ENCODE measurements around the gene RGS14. TPM values are rescaled to one million over a fixed set of nuclear protein-coding genes. Genes with fewer than 3 reads are reported as not detected.

Gene RGS14
- total and polyA plus RNA-seq, 2 experiments from 2014 or later = 23.5 to 37.9 TPM

GRCh38 chr5:177343777-177344176 is 13.9 kb upstream of the RGS14 start:
- Histone ChIP-seq H3K4me3 (no peak overlapping the region), H4K20me1 (replicated peaks; ENCODE audit: insufficient read depth) (peaks cover 33% of the 10 kb centered on the region), H3K9me2 (ENCODE audit: insufficient read depth) (no peaks in the 10 kb centered on the region), H3K36me3 (ENCODE audit: insufficient read depth) (0 out of 2 replicates have a peak, but pooled peaks cover 6% of the 10 kb centered on the region), H3K4me2 (no peak overlapping the region), H3K79me2 (replicated peaks; ENCODE audit: insufficient read depth) (peaks cover 87% of the 10 kb centered on the region), H3K27me3 (ENCODE audit: insufficient read depth) (no peaks in the 10 kb centered on the region), H3K27ac (ENCODE audit: low read depth) (no peak overlapping the region), H3F3A (replicated peaks; ENCODE audit: low read depth) (no peaks in the 10 kb centered on the region), H3K4me1 (ENCODE audit: insufficient read depth) (no peaks in the 10 kb centered on the region; the same call in 1 of the 2 replicates), H2AFZ (no peak overlapping the region)
- Mint-ChIP-seq H3K27ac (no peak overlapping the region), H3K4me3 (no peak overlapping the region), H3K36me3 (ENCODE audit: low read depth) (peaks cover 34% of the 10 kb centered on the region), H3K4me1 (peaks cover 10% of the 10 kb centered on the region), H3K27me3 (ENCODE audit: insufficient read depth, low read depth, poor library complexity) (peaks cover 1% of the 10 kb centered on the region), H3K9me3 (no peaks in the 10 kb centered on the region)
- ATAC-seq (no peak), DNase-seq (ENCODE audit: low spot score) (no peak)
- TF ChIP-seq ZNF331 (CRISPR knock-in tag; IDR thresholded peaks at IDR 0.05; ENCODE audit: low read depth) = no peak
- TF ChIP-seq ZNF462 (CRISPR knock-in tag; IDR thresholded peaks at IDR 0.05) = no peak
- TF ChIP-seq NANOG (IDR thresholded peaks at IDR 0.05; ENCODE audit: borderline replicate concordance) = no peak
- no peak for TF ChIP-seq ZNF114 (CRISPR knock-in tag; IDR thresholded peaks at IDR 0.05)
- no peak for TF ChIP-seq EZH2 (IDR thresholded peaks at IDR 0.05; ENCODE audit: low read depth, unreplicated experiment)
- TF ChIP-seq, protein P1, sequence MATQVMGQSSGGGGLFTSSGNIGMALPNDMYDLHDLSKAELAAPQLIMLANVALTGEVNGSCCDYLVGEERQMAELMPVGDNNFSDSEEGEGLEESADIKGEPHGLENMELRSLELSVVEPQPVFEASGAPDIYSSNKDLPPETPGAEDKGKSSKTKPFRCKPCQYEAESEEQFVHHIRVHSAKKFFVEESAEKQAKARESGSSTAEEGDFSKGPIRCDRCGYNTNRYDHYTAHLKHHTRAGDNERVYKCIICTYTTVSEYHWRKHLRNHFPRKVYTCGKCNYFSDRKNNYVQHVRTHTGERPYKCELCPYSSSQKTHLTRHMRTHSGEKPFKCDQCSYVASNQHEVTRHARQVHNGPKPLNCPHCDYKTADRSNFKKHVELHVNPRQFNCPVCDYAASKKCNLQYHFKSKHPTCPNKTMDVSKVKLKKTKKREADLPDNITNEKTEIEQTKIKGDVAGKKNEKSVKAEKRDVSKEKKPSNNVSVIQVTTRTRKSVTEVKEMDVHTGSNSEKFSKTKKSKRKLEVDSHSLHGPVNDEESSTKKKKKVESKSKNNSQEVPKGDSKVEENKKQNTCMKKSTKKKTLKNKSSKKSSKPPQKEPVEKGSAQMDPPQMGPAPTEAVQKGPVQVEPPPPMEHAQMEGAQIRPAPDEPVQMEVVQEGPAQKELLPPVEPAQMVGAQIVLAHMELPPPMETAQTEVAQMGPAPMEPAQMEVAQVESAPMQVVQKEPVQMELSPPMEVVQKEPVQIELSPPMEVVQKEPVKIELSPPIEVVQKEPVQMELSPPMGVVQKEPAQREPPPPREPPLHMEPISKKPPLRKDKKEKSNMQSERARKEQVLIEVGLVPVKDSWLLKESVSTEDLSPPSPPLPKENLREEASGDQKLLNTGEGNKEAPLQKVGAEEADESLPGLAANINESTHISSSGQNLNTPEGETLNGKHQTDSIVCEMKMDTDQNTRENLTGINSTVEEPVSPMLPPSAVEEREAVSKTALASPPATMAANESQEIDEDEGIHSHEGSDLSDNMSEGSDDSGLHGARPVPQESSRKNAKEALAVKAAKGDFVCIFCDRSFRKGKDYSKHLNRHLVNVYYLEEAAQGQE (IDR thresholded peaks at IDR 0.05; ENCODE audit: unreplicated experiment) = no peak

Data from GM23338 (cell line).